GM06990 (cell line): ENCODE measurements around the gene TMEM176B.

Source experiments
- DNase-seq: peaks from one replicate; pipeline ENCODE4 v3.0.0-alpha.2; 2011; ENCODE audit not compliant: insufficient read length; ENCODE audit errors: extremely low read depth
- H3K27me3 ChIP-seq: replicated peaks from 2 replicates; pipeline ENCODE4 v1.6.0; 2011; ENCODE audit warnings: low read length; ENCODE audit not compliant: control insufficient read depth, insufficient read depth
- H3K36me3 ChIP-seq: 2 replicates; pipeline ENCODE4 v1.5.1; 2011; ENCODE audit warnings: low read length; ENCODE audit not compliant: control insufficient read depth, insufficient read depth
- H3K4me3 ChIP-seq: replicated peaks from 2 replicates; pipeline ENCODE4 v1.5.1; 2011; ENCODE audit warnings: low read depth, mild to moderate bottlenecking, control low read depth, low read length
- TF ChIP-seq, protein P1 (sequence below): IDR thresholded peaks from 2 replicates; pipeline ENCODE4 v1.5.1; 2011; ENCODE audit warnings: low read length, control low read depth, mild to moderate bottlenecking, inconsistent platforms; ENCODE audit not compliant: insufficient read depth, poor library complexity, severe bottlenecking

TMEM176B gene

GRCh38 chr7:150791304-150791703, 8.9 kb downstream of the TMEM176B start:
- no peaks in the 10 kb centered on the region; the same call in none of the 2 replicates for H3K27me3 ChIP-seq
- no peak for DNase-seq
- H3K4me3 ChIP-seq, result no peak overlapping the region
- no peaks in the 10 kb centered on the region for H3K36me3 ChIP-seq
- TF ChIP-seq, protein P1, sequence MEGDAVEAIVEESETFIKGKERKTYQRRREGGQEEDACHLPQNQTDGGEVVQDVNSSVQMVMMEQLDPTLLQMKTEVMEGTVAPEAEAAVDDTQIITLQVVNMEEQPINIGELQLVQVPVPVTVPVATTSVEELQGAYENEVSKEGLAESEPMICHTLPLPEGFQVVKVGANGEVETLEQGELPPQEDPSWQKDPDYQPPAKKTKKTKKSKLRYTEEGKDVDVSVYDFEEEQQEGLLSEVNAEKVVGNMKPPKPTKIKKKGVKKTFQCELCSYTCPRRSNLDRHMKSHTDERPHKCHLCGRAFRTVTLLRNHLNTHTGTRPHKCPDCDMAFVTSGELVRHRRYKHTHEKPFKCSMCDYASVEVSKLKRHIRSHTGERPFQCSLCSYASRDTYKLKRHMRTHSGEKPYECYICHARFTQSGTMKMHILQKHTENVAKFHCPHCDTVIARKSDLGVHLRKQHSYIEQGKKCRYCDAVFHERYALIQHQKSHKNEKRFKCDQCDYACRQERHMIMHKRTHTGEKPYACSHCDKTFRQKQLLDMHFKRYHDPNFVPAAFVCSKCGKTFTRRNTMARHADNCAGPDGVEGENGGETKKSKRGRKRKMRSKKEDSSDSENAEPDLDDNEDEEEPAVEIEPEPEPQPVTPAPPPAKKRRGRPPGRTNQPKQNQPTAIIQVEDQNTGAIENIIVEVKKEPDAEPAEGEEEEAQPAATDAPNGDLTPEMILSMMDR, result no peak

DNA sequence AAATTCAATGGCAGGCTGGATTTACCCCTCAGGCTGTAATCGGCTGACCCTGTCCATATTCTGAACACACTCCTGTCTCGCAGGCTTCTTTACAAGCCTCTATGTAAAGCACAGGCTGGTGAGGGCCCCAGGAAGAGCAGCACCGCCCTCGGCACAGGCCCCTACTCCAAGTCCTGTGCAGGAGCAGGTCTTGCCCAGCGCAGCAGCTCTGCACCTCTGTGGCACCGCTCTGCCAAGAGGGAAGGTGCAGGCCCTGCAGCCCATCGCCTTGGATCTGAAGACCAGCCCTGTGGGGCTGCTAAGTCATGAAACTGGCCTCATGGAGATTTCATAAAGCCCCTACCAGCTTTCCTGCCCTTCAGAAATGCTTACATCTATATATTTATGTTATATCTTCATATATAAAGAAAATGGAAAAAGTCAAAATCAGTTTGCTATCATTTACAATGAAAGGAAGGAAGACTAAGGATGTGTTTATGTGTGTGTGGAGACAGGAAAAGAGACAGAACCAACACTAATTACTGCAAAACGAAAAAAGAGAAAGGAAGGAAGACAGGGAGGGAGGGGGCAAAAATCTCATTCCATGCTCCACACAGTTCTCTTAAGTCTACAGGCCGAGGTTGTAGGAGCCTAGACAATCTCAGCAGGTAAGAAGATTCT, 9.6 kb downstream of the TMEM176B start:
- no peaks in the 10 kb centered on the region for H3K36me3 ChIP-seq
- DNase-seq, result no peak
- H3K27me3 ChIP-seq, result no peaks in the 10 kb centered on the region; the same call in none of the 2 replicates
- TF ChIP-seq, protein P1, result no peak
- H3K4me3 ChIP-seq, result no peak overlapping the region

- H3K27me3 ChIP-seq, result no peaks in the 10 kb centered on the region; the same call in 1 of the 2 replicates
- no peak for DNase-seq
- TF ChIP-seq, protein P1, result no peak
- H3K4me3 ChIP-seq, result no peak overlapping the region
- no peaks in the 10 kb centered on the region for H3K36me3 ChIP-seq
Observed at GRCh38 chr7:150788474-150789269, 11.5 kb downstream of the TMEM176B start.

- DNase-seq, result no peak
- no peaks in the 10 kb centered on the region; the same call in 1 of the 2 replicates for H3K27me3 ChIP-seq
- TF ChIP-seq, protein P1, result no peak
- H3K4me3 ChIP-seq, result no peak overlapping the region
- no peaks in the 10 kb centered on the region for H3K36me3 ChIP-seq
Observed at GRCh38 chr7:150787321-150788281, 12.6 kb downstream of the TMEM176B start.

- Histone ChIP-seq H3K36me3 (no peaks in the 10 kb centered on the region), H3K27me3 (no peaks in the 10 kb centered on the region), H3K4me3 (no peak overlapping the region)
- no peak for DNase-seq
- TF ChIP-seq, protein P1, result no peak
Observed at GRCh38 chr7:150784954-150785353, 15.2 kb downstream of the TMEM176B start.
